ENCODE results near the gene OR9A4.

DNA sequence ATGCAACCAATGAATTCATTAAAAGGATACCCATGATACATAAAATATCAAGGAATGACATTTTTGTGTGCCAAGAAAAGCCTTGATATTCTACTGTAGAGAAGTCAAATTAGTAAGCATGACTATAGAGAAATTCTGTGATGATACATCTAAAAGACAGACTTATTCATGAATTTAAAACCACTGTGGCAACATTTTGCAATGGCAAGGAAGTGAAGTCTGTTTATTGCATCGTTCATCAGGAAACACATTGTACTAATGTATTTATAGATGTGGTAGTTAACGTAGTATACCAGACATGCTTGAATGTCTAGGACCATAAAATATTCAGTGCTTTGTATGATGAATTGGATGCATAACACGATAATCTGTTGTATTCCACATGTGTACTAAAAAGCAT, 39.9 kb downstream of the OR9A4 start:
- TF ChIP-seq, protein P1, sequence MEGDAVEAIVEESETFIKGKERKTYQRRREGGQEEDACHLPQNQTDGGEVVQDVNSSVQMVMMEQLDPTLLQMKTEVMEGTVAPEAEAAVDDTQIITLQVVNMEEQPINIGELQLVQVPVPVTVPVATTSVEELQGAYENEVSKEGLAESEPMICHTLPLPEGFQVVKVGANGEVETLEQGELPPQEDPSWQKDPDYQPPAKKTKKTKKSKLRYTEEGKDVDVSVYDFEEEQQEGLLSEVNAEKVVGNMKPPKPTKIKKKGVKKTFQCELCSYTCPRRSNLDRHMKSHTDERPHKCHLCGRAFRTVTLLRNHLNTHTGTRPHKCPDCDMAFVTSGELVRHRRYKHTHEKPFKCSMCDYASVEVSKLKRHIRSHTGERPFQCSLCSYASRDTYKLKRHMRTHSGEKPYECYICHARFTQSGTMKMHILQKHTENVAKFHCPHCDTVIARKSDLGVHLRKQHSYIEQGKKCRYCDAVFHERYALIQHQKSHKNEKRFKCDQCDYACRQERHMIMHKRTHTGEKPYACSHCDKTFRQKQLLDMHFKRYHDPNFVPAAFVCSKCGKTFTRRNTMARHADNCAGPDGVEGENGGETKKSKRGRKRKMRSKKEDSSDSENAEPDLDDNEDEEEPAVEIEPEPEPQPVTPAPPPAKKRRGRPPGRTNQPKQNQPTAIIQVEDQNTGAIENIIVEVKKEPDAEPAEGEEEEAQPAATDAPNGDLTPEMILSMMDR (IDR thresholded peaks at IDR 0.05) = no peak
- no peak for TF ChIP-seq POLR2A (IDR thresholded peaks at IDR 0.05)

All from uterus (tissue), 2 donors.